ENCODE measurements around the gene CFH. TPM values are rescaled to one million over a fixed set of nuclear protein-coding genes. Genes with fewer than 3 reads are reported as not detected.

The CFH gene
- total RNA-seq, 1 experiment from 2014 or later: not detected

GRCh38 chr1:196723325-196724185, 71.7 kb downstream of the CFH start:
- POLR2A ChIA-PET: no interaction called here
- Mint-ChIP-seq H3K36me3 (ENCODE audit: insufficient read depth, unreplicated experiment) (no peaks in the 10 kb centered on the region), H3K27me3 (ENCODE audit: insufficient read depth, unreplicated experiment) (no peaks in the 10 kb centered on the region), H3K4me1 (ENCODE audit: low read depth, unreplicated experiment) (no peaks in the 10 kb centered on the region), H3K9me3 (ENCODE audit: unreplicated experiment) (no peaks in the 10 kb centered on the region), H3K4me3 (ENCODE audit: unreplicated experiment) (no peak overlapping the region), H3K27ac (ENCODE audit: unreplicated experiment) (no peak overlapping the region)
- DNase-seq: peak; percentile 67 to 74
- H3K27me3 ChIP-seq (replicated peaks; ENCODE audit: control insufficient read depth, insufficient read depth, low read length): no peaks in the 10 kb centered on the region
- H3K9me3 ChIP-seq: no peaks in the 10 kb centered on the region
- CTCF ChIA-PET: interaction anchor here (0.6 kb wide), 1 partner anchor 890 kb away, joined by 3 read pairs; no protein-coding TSS in a partner anchor
- TF ChIP-seq CTCF (IDR thresholded peaks at IDR 0.05; ENCODE audit: insufficient read depth in 1 of 2, low read depth in 1 of 2, low read length in 1 of 2, severe bottlenecking in 1 of 2, unreplicated experiment in 1 of 2): peak; percentile 75 to 79
- H3K4me1 ChIP-seq: no peaks in the 10 kb centered on the region
- no peaks in the 10 kb centered on the region for H3K36me3 ChIP-seq (ENCODE audit: control insufficient read depth, insufficient read depth, low read length)
- BruUV-seq (replicated peaks): no TSS peak
- intact Hi-C loops (cut with micrococcal nuclease; ENCODE audit: unreplicated experiment): loop anchor here (1.0 kb wide), 1 partner anchor 634 kb away; no protein-coding TSS in a partner anchor
- H3K4me3 ChIP-seq (ENCODE audit: low read depth, low read length): no peak overlapping the region

GRCh38 chr1:196732526-196732925, 80.7 kb downstream of the CFH start:
- ChIA-PET CTCF (no interaction called here), POLR2A (no interaction called here)
- H3K36me3 Mint-ChIP-seq (ENCODE audit: insufficient read depth, unreplicated experiment): no peaks in the 10 kb centered on the region
- no peaks in the 10 kb centered on the region for H3K4me1 ChIP-seq
- TF ChIP-seq CTCF (IDR thresholded peaks at IDR 0.05; ENCODE audit: insufficient read depth in 1 of 2, low read depth in 1 of 2, low read length in 1 of 2, severe bottlenecking in 1 of 2, unreplicated experiment in 1 of 2): peak; percentile 13 to 28
- H3K27me3 ChIP-seq (replicated peaks; ENCODE audit: control insufficient read depth, insufficient read depth, low read length): no peaks in the 10 kb centered on the region
- no peaks in the 10 kb centered on the region for H3K36me3 ChIP-seq (ENCODE audit: control insufficient read depth, insufficient read depth, low read length)
- H3K9me3 Mint-ChIP-seq (ENCODE audit: unreplicated experiment): no peaks in the 10 kb centered on the region
- H3K27me3 Mint-ChIP-seq (ENCODE audit: insufficient read depth, unreplicated experiment): no peaks in the 10 kb centered on the region
- no peak for DNase-seq
- H3K4me3 ChIP-seq (ENCODE audit: low read depth, low read length): no peak overlapping the region
- H3K4me3 Mint-ChIP-seq (ENCODE audit: unreplicated experiment): no peak overlapping the region
- 0 out of 2 replicates have a peak, but pooled peaks cover 3% of the 10 kb centered on the region for H3K9me3 ChIP-seq
- no peak overlapping the region for H3K27ac Mint-ChIP-seq (ENCODE audit: unreplicated experiment)
- H3K4me1 Mint-ChIP-seq (ENCODE audit: low read depth, unreplicated experiment): no peaks in the 10 kb centered on the region
- intact Hi-C loops (cut with micrococcal nuclease; ENCODE audit: unreplicated experiment): no loop called here
- BruUV-seq (replicated peaks): no TSS peak

GRCh38 chr1:196733091-196733970, 81.5 kb downstream of the CFH start:
- Histone ChIP-seq H3K4me1 (no peaks in the 10 kb centered on the region), H3K9me3 (0 out of 2 replicates have a peak, but pooled peaks cover 3% of the 10 kb centered on the region), H3K4me3 (ENCODE audit: low read depth, low read length) (no peak overlapping the region), H3K36me3 (ENCODE audit: control insufficient read depth, insufficient read depth, low read length) (no peaks in the 10 kb centered on the region), H3K27me3 (replicated peaks; ENCODE audit: control insufficient read depth, insufficient read depth, low read length) (no peaks in the 10 kb centered on the region)
- H3K27me3 Mint-ChIP-seq (ENCODE audit: insufficient read depth, unreplicated experiment): no peaks in the 10 kb centered on the region
- H3K27ac Mint-ChIP-seq (ENCODE audit: unreplicated experiment): no peak overlapping the region
- no peak for DNase-seq
- ChIA-PET POLR2A (no interaction called here), CTCF (no interaction called here)
- intact Hi-C loops (cut with micrococcal nuclease; ENCODE audit: unreplicated experiment): no loop called here
- no peaks in the 10 kb centered on the region for H3K36me3 Mint-ChIP-seq (ENCODE audit: insufficient read depth, unreplicated experiment)
- no peaks in the 10 kb centered on the region for H3K9me3 Mint-ChIP-seq (ENCODE audit: unreplicated experiment)
- H3K4me1 Mint-ChIP-seq (ENCODE audit: low read depth, unreplicated experiment): no peaks in the 10 kb centered on the region
- no TSS peak for BruUV-seq (replicated peaks)
- no peak overlapping the region for H3K4me3 Mint-ChIP-seq (ENCODE audit: unreplicated experiment)
- TF ChIP-seq CTCF (IDR thresholded peaks at IDR 0.05; ENCODE audit: insufficient read depth in 1 of 2, low read depth in 1 of 2, low read length in 1 of 2, severe bottlenecking in 1 of 2, unreplicated experiment in 1 of 2): no peak

Data from Caco-2 (cell line).